Fibroblast of lung (primary cell): Measurements from ENCODE around the gene LRRC71. TPM values are rescaled to one million over a fixed set of nuclear protein-coding genes. Genes with fewer than 3 reads are reported as not detected.

Source experiments
- DNase-seq, 2 donors: peaks; one replicate each; pipeline versions ENCODE4 v3.0.0 to v3.0.0-alpha.2; 2010; ENCODE audit warnings: low read depth in 2 of 2
- H2AFZ ChIP-seq: 2 replicates; pipeline ENCODE4 v1.5.1; 2012; ENCODE audit warnings: low read length, control low read depth, inconsistent platforms
- H3K27ac ChIP-seq: 2 replicates; pipeline ENCODE4 v1.5.1; 2011; ENCODE audit warnings: low read length, control low read depth; ENCODE audit not compliant: insufficient read depth
- H3K27me3 ChIP-seq: 2 replicates; pipeline ENCODE4 v1.5.1; 2011; ENCODE audit warnings: mild to moderate bottlenecking, low read length; ENCODE audit not compliant: control insufficient read depth, insufficient read depth
- H3K36me3 ChIP-seq: 2 replicates; pipeline ENCODE4 v1.5.1; 2011; ENCODE audit warnings: low read length; ENCODE audit not compliant: control insufficient read depth, insufficient read depth
- H3K4me1 ChIP-seq: 2 replicates; pipeline ENCODE4 v1.5.1; 2011; ENCODE audit warnings: low read length; ENCODE audit not compliant: control insufficient read depth, insufficient read depth; ENCODE audit errors: extremely low read depth
- H3K4me2 ChIP-seq: 2 replicates; pipeline ENCODE4 v1.5.1; 2011; ENCODE audit warnings: low read length, control low read depth; ENCODE audit not compliant: insufficient read depth; ENCODE audit errors: extremely low read depth
- H3K4me3 ChIP-seq, 4 experiments: fragments of 200-600 bp in 1 of 4; sonication (generic) in 1 of 4; replicated peaks in 1 of 4; 2 replicates each; pipeline ENCODE4 v1.5.1; 2011 to 2016; ENCODE audit warnings: low read length in 4 of 4, low read depth in 3 of 4, mild to moderate bottlenecking in 3 of 4, control low read depth in 2 of 4, inconsistent platforms in 1 of 4, mixed read lengths in 1 of 4; ENCODE audit not compliant: insufficient read depth in 1 of 4; ENCODE audit errors: control extremely low read depth in 1 of 4
- H3K79me2 ChIP-seq: 2 replicates; pipeline ENCODE4 v1.5.1; 2012; ENCODE audit warnings: mild to moderate bottlenecking, low read length, inconsistent platforms; ENCODE audit not compliant: control insufficient read depth, insufficient read depth
- H3K9ac ChIP-seq: 2 replicates; pipeline ENCODE4 v1.5.1; 2011; ENCODE audit warnings: mild to moderate bottlenecking, low read length, control low read depth; ENCODE audit not compliant: insufficient read depth
- H3K9me3 ChIP-seq: 2 replicates; pipeline ENCODE4 v1.5.1; 2012; ENCODE audit warnings: low read depth, low read length; ENCODE audit not compliant: control insufficient read depth, insufficient read depth
- H4K20me1 ChIP-seq: 2 replicates; pipeline ENCODE4 v1.5.1; 2011; ENCODE audit warnings: low read length; ENCODE audit not compliant: control insufficient read depth, insufficient read depth; ENCODE audit errors: extremely low read depth
- EZH2 ChIP-seq: IDR thresholded peaks from 2 replicates; pipeline ENCODE4 v1.5.1; 2012; ENCODE audit warnings: low read length, control low read depth, mild to moderate bottlenecking; ENCODE audit errors: missing control alignments
- polyA plus RNA-seq, 2 donors: library from polyadenylated mRNA; depleted of rRNA in 1 of 2; stranded (reverse) in 1 of 2; unstranded in 1 of 2; fragments of >200 nt; gene quantifications; 2 replicates each; pipeline ENCODE4 v1.2.1, GENCODE V29; 2011 to 2012; ENCODE audit warnings: missing spikeins in 1 of 2
- total RNA-seq: library from RNA; depleted of rRNA; stranded (reverse); fragments of >200 nt; gene quantifications from 2 replicates; pipeline ENCODE4 v1.2.1, GENCODE V29; 2014
- TF ChIP-seq, protein P1 (sequence below), 2 donors: IDR thresholded peaks in 1 of 2; conservative IDR thresholded peaks in 1 of 2; 1 replicate in 1 of 2; 2 replicates in 1 of 2; pipeline ENCODE4 v1.5.1; 2011 to 2012; ENCODE audit warnings: low read length in 2 of 2, control low read depth in 1 of 2, inconsistent platforms in 1 of 2, low read depth in 1 of 2, mild to moderate bottlenecking in 1 of 2

Gene LRRC71
- total and polyA plus RNA-seq, 2 donors (not counting 1 experiment from before 2014, with no cell fraction given) = 1.8 TPM; not detected in 1

DNA sequence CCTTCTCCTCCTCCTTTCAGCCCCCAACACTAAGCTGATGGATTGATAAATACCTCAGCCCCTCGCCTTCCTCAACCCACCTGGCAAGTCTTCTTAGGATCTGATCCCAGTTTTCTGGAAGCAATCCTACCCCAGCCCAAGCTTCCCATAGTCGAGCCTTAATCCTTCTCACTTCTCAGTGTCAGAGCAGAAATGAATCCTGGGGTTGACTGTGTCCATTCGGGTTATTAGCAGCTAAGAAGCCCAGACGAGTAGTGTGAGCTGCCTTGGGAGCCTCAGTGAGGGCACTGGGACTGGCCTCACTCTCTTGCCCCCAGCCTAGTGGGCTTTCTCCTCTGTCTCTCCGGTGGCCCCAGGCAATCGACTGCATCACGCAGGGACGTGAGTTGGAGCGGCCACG lies 39.3 kb upstream of the LRRC71 start:
- Histone ChIP-seq H3K36me3 (no peaks in the 10 kb centered on the region), H3K9ac (no peak overlapping the region), H3K4me1 (no peaks in the 10 kb centered on the region), H3K27me3 (peaks cover 71% of the 10 kb centered on the region), H3K79me2 (no peaks in the 10 kb centered on the region), H3K4me2 (no peak overlapping the region), H4K20me1 (no peaks in the 10 kb centered on the region), H3K9me3 (no peaks in the 10 kb centered on the region), H3K4me3 (no peak overlapping the region), H3K27ac (no peak overlapping the region), H2AFZ (no peak overlapping the region)
- no peak for DNase-seq
- no peak for TF ChIP-seq EZH2
- TF ChIP-seq, protein P1, sequence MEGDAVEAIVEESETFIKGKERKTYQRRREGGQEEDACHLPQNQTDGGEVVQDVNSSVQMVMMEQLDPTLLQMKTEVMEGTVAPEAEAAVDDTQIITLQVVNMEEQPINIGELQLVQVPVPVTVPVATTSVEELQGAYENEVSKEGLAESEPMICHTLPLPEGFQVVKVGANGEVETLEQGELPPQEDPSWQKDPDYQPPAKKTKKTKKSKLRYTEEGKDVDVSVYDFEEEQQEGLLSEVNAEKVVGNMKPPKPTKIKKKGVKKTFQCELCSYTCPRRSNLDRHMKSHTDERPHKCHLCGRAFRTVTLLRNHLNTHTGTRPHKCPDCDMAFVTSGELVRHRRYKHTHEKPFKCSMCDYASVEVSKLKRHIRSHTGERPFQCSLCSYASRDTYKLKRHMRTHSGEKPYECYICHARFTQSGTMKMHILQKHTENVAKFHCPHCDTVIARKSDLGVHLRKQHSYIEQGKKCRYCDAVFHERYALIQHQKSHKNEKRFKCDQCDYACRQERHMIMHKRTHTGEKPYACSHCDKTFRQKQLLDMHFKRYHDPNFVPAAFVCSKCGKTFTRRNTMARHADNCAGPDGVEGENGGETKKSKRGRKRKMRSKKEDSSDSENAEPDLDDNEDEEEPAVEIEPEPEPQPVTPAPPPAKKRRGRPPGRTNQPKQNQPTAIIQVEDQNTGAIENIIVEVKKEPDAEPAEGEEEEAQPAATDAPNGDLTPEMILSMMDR (conservative IDR thresholded peaks at IDR 0.05 in 1 of 2, IDR thresholded peaks at IDR 0.05 in 1 of 2; ENCODE audit: low read depth in 1 of 2, low read length in 2 of 2) = no peak

DNA sequence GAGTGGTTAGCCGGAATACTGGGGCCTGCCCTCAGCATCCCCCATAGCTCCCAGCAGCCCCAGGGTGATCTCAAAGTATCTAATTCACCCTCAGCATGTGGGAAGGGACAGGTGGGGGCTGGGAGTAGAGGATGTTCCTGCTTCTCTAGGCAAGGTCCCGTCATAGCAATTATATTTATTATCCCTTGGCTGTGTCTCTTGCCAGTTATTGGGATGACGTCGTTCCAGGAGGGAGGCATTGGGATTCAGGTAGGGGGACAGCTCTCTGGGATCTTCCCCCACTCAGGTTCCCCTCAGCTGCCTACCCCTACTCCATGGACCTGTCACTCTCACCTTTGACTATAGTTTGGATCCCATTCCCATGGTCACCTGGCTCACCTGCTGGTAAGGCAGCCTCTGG lies 38.8 kb upstream of the LRRC71 start:
- no peaks in the 10 kb centered on the region for H3K79me2 ChIP-seq
- H3K9ac ChIP-seq = no peak overlapping the region
- no peak overlapping the region for H3K4me3 ChIP-seq
- H4K20me1 ChIP-seq = no peaks in the 10 kb centered on the region
- TF ChIP-seq EZH2 = no peak
- TF ChIP-seq, protein P1 (conservative IDR thresholded peaks at IDR 0.05 in 1 of 2, IDR thresholded peaks at IDR 0.05 in 1 of 2; ENCODE audit: low read depth in 1 of 2, low read length in 2 of 2) = no peak
- no peaks in the 10 kb centered on the region for H3K9me3 ChIP-seq
- no peak overlapping the region for H3K4me2 ChIP-seq
- H3K36me3 ChIP-seq = no peaks in the 10 kb centered on the region
- DNase-seq = no peak
- H2AFZ ChIP-seq = no peak overlapping the region
- H3K4me1 ChIP-seq = no peaks in the 10 kb centered on the region
- peaks cover 70% of the 10 kb centered on the region for H3K27me3 ChIP-seq
- H3K27ac ChIP-seq = no peak overlapping the region

DNA sequence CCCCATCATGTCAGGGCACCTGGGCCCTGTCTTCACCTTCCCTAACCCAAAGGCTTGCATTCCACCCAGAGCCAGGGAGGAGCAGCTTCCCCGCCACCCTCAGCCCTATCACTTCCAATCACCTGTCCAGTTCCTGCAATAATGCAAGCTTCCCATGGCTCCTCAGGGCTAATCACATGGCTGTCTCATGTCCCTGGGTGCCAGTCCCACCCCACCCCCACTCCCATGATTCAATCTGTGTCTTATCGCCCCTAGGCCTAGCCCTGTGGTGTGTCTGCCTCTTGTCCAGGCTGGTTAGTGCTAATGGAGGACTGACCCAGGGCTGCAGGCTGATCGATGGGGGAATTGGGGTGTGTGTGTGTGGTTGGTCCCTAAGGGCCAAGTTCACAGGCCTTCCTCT lies 37.9 kb upstream of the LRRC71 start:
- H3K4me1 ChIP-seq = no peaks in the 10 kb centered on the region
- peaks cover 71% of the 10 kb centered on the region for H3K27me3 ChIP-seq

More for the DNA sequence above, 37.9 kb upstream of the LRRC71 start:
- Histone ChIP-seq H4K20me1 (no peaks in the 10 kb centered on the region), H3K9ac (no peak overlapping the region), H3K9me3 (no peaks in the 10 kb centered on the region), H3K27ac (no peak overlapping the region), H3K4me2 (no peak overlapping the region), H2AFZ (no peak overlapping the region), H3K36me3 (no peaks in the 10 kb centered on the region), H3K79me2 (no peaks in the 10 kb centered on the region), H3K4me3 (no peak overlapping the region)
- no peak for DNase-seq
- TF ChIP-seq EZH2 = no peak
- TF ChIP-seq, protein P1 (conservative IDR thresholded peaks at IDR 0.05 in 1 of 2, IDR thresholded peaks at IDR 0.05 in 1 of 2; ENCODE audit: low read depth in 1 of 2, low read length in 2 of 2) = no peak
